GM19238 (cell line): ENCODE data around the gene SHC2.
"Not testable (repeated sequence)": the region's sequence is repeated elsewhere in the genome, so short reads cannot be mapped to it uniquely, and the experiment has no call there.

Experiments
- DNase-seq: peaks from one replicate; pipeline ENCODE4 v3.0.0; 2011; ENCODE audit warnings: low spot score; ENCODE audit not compliant: insufficient read length

The SHC2 gene

DNA sequence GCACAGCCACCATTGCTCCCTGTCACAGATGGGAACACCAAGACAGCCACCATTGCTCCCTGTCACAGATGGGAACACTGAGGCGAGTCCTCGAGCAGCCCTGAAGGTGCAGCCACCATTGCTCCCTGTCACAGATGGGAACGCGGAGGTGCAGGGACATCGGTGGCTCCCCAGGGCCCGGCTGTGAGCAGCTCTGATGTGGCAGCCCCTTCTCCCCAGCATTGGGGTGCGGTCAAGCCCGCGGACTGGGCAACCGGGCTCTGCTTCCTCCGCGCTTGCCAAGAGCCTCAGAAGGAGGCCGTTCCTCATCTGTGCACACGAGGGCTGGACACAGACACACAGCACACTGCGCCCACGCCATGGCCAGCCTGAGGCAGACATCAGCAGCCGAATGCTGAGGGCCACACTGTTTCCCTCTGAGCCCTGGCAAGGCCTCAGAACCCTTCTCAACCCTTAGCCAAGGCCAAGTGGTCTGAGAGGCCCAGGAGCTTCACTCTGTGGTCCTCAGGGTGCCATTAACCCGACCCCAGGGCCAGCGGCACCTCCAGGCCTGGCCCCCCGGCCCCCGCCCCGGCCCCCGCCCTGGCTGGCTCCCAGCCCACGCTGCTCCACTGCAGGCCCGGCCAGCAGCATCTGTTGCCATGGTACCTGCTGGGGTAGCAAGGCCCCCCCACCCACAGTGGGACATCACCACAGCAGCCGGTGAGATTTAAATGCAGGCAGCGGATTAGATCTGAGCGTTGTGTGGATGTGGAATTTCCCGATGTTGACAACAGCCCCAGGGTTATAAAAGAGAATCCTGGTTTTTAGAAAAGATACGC is 70.2 kb downstream of the SHC2 start:
- DNase-seq = no peak

GRCh38 chr19:389935-390289 is 70.9 kb downstream of the SHC2 start:
- DNase-seq = no peak

- no peak for DNase-seq
Observed at GRCh38 chr19:389255-389934, 71.4 kb downstream of the SHC2 start.

DNA sequence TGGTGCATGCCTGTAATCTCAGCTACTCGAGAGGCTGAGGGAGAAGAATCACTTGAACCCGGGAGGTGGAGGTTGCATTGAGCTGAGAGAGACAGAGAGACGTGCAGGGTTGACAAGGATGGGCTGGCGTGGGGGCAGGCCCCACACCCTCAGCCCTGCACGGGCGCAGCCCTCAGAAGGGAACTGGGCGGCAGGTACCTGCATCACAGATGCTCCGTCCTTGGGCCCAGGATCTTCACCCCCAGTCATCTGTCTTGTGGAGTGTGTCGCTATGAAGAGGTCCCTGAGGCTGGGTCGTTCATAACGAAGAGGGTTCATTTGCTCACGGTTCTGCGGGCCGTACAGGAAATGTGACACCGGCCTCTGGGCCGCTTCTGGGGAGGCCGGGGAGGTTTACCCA is 72.1 kb downstream of the SHC2 start:
- DNase-seq = no peak

DNA sequence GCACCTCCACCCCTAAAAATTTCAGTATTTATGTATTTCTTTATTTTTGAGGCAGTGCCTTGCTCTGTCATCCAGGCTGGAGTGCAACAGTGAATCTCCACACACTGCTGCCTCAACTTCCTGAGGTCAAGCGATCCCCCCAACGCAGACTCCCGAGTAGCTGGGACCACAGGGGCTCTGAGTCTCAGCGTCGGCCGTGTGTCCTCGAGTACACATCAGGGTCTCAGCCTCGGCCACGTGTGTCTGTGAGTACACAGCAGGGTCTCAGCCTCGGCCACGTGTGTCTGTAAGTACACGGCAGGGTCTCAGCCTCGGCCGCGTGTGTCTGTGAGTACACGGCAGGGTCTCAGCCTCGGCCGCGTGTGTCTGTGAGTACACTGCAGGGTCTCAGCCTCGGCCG is 73.1 kb downstream of the SHC2 start:
- DNase-seq = no peak

DNA sequence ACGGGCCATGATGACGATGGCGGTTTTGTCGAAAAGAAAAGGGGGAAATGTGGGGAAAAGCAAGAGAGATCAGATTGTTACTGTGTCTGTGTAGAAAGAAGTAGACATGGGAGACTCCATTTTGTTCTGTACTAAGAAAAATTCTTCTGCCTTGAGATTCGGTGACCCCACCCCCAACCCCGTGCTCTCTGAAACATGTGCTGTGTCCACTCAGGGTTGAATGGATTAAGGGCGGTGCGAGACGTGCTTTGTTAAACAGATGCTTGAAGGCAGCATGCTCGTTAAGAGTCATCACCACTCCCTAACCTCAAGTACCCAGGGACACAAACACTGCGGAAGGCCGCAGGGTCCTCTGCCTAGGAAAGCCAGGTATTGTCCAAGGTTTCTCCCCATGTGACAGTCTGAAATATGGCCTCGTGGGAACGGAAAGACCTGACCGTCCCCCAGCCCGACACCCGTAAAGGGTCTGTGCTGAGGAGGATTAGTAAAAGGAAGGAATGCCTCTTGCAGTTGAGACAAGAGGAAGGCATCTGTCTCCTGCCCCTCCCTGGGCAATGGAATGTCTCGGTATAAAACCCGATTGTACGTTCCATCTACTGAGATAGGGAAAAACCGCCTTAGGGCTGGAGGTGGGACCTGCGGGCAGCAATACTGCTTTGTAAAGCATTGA is 74.1 kb downstream of the SHC2 start:
- not testable (repeated sequence) for DNase-seq

GRCh38 chr19:386189-386588 is 74.6 kb downstream of the SHC2 start:
- DNase-seq = not testable (repeated sequence)

GRCh38 chr19:384799-385169 is 76.0 kb downstream of the SHC2 start:
- DNase-seq = no peak

GRCh38 chr19:383922-384798 is 76.7 kb downstream of the SHC2 start:
- no peak for DNase-seq

DNA sequence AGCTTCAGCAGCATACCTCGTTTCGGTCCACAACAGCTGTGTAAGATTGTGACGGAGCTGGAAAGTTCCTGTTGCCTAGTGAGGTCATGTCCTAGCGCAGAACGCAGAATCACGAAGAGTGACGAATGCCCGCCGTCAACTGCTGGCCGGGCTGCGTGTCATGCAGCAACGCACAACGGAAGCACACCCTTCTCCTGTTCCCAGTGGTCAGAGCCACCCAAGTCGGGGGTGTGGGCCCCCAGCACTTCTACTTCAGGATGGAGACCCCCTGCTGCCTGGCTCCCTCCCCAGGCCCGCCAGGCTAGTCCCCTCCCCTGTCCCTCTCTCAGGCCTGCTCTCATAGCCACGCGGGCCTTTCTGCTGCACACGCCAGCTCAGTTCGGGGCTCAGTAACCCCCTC is 77.8 kb downstream of the SHC2 start:
- no peak for DNase-seq

DNA sequence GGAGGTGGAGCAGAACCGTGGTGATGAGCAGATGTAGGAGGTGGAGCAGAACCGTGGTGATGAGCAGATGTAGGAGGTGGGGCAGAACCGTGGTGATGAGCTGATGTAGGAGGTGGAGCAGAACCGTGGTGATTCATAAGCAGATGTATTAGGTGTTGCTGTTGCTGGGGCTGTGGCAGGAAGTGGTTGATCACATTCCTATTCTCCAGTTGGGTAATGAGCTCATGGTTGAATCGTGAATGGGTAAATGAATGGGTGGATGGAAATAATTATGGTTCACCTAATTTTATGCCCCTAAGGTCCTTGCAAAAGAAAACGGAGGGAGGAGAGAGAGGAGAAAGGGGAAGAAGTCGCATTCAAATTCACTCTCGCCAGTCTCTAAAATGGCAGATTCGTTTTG is 78.3 kb downstream of the SHC2 start:
- DNase-seq = not testable (repeated sequence)

- not testable (repeated sequence) for DNase-seq
Observed at GRCh38 chr19:381901-382300, 78.9 kb downstream of the SHC2 start.

- not testable (repeated sequence) for DNase-seq
Observed at GRCh38 chr19:380618-381219, 80.1 kb downstream of the SHC2 start.

DNA sequence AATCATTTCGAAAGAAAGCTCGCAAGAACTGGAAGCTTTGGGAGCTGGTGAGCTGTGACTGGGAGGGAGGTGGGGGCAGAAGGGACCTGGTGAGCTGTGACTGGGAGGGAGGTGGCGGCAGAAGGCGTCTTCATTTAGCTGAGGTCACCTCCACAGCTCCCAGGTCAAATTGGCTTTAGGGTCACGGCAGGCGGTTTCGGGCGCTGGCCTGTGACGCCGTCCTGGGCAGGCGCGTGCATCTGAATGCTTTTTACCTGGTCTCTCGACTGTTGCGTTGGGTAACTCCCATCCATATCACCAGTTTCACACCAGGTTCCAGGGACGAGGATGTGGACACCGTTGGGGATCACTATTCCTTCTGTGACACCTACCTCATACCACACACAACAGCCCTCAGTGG is 81.0 kb downstream of the SHC2 start:
- no peak for DNase-seq

GRCh38 chr19:378706-379105 is 82.1 kb downstream of the SHC2 start:
- DNase-seq = no peak

DNA sequence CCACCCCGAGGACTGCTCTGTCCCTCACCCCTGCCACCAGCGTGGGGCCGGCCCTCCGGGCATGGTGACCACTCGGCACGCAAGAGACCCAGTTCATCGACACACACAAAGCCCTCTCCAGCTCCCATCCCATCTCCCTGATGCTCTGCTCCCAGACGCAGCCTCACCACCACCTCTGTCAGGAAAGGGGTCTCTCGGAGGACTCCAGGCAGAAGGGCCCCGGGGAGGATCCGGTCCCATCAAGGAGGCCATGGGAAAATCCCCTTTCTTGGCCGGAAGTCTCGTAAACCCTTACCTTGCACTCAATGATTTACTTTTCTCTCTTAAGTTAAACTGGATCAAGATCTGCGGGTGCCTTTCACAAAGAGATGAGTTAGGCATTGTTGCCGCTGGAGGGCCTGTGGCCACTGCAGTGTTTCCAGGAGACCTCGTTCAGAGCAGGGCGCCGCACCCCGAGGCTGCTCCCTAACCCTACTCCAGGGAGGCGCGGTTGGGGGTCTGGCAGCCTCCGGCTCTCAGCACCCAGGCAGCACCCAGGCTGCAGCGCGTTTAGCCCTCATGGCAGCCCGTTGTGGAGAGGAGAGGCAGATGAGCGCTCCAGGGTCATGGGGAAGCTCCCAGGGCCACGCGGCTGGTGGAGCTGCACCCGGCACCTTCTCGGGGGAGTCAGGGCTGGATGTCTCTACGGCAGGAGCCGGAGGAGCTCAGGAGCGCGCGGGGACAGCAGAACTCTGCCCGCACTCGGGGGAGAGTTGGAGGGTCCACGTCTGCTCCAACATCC is 82.8 kb downstream of the SHC2 start:
- no peak for DNase-seq

DNA sequence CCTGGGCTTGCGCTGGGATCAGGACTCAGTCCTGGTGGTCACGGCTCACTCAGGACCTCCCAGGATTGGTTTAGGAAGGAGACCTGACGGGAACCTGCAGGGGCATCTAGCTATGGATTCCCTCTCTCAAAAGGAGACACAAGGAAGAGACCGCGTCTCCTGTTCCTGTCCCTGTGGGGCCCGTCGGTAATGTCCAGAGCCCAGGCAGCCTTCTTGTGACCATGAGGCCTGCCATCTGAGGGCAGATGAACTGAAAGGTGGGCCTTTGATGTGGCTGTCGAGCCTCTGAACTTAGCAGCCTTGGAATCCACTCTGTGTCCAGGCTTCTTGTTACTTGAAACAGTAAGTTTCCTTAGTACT is 84.7 kb downstream of the SHC2 start:
- DNase-seq = no peak

DNA sequence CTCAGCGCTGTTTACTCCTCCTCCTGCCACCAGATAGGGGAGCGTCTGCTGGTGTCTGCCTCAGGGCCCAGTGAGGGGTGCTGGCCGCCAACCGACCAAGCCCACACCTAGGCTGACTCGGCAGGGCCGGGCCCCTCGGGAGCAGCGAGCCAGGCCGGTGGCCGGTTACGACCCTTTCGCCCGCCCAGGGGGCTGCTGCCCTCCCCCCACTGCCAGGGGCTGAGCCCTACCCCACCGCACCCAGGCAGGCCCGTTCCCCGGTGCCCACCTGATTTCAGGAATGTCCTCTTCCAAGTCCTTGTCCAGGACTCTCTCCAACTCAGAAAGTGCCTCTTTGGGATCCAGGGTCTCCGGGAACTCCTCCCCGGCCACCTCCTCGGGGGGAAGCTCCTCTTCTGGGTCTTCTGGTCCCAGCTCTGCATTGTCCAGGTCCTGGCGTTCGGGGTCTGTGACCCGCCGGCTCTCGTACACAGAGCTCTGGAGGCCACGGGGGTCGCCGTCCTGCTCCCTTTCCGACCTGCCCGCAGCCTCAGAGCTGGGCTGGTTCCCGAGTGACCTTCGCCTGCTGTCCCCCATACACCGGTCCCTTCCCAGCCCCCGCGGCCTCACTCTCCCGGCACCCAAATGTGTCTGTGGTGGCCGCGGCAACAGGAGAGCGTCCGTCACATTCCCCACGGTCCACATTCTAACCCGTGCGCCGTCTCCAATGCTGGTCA is 85.3 kb downstream of the SHC2 start:
- no peak for DNase-seq

DNA sequence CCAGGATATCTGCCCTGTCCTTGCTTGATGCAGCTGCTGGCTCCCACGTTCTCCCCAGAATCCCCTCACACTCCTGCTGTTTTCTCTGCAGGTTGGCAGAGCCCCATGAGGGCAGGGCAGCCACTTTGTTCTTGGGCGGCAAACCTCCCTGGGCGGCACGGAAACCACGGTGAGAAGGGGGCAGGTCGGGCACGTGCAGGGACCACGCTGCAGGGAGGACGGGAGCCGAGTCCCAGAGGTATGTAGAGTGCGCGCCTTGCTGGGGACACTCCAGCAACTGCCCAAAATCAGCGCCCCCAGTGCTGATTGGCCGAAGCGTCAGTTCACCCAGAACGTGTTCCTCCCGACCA is 86.0 kb downstream of the SHC2 start:
- DNase-seq = no peak
